ENCODE results near the gene NACC1.

- no peak for TF ChIP-seq CTCF (conservative IDR thresholded peaks at IDR 0.05)
- no peak for TF ChIP-seq ZFX (IDR thresholded peaks at IDR 0.05)
These were observed 35.7 kb upstream of the NACC1 start for GRCh38 chr19:13082192-13083007.
